ENCODE data around the gene SCYL1.

DNA sequence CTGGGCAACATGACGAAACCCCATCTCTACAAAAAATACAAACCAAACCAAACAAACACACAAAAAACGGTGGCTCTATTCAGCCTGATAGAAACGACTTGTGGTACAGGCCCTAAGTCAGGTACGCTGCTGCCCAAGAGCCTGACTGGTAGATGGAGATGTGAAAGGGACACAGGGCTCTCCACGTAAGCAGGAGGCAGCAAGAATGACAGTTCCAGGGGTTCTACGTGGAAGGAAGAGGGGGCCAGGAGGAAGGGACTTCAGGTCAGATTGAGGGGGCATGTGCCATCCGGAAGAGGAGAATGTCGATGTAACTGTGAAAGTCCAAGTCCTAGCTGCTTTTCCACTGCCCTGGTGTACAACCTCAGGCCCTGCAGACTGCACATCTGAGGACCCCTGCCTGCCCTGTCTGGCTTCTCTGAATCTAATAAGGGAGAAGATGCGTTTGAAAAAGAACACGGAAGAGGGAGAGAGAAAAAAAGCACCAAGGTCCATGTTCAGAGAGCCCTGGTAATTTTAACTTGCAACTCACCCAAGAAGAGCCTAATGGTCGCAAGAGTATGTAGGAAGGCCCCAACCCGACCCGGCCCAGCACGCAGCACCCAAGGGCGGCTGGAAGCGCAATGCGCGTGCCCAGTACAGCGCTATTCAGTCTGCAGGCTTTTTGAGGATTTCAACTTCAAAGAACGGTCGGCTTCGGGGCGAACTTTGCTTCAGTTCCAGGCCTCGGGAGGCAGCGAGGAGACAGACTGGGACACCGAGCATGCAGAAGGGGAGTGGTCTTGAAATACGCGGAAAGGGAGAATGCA is 44.5 kb downstream of the SCYL1 start:
- TF ChIP-seq POLR2A (IDR thresholded peaks at IDR 0.05; ENCODE audit: low read depth, low read length), result no peak
- TF ChIP-seq, protein P1, sequence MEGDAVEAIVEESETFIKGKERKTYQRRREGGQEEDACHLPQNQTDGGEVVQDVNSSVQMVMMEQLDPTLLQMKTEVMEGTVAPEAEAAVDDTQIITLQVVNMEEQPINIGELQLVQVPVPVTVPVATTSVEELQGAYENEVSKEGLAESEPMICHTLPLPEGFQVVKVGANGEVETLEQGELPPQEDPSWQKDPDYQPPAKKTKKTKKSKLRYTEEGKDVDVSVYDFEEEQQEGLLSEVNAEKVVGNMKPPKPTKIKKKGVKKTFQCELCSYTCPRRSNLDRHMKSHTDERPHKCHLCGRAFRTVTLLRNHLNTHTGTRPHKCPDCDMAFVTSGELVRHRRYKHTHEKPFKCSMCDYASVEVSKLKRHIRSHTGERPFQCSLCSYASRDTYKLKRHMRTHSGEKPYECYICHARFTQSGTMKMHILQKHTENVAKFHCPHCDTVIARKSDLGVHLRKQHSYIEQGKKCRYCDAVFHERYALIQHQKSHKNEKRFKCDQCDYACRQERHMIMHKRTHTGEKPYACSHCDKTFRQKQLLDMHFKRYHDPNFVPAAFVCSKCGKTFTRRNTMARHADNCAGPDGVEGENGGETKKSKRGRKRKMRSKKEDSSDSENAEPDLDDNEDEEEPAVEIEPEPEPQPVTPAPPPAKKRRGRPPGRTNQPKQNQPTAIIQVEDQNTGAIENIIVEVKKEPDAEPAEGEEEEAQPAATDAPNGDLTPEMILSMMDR (conservative IDR thresholded peaks at IDR 0.05; ENCODE audit: low read depth, low read length), result no peak
- no peak for TF ChIP-seq RFX5 (IDR thresholded peaks at IDR 0.05; ENCODE audit: low read depth, low read length)
- TF ChIP-seq, protein P2, sequence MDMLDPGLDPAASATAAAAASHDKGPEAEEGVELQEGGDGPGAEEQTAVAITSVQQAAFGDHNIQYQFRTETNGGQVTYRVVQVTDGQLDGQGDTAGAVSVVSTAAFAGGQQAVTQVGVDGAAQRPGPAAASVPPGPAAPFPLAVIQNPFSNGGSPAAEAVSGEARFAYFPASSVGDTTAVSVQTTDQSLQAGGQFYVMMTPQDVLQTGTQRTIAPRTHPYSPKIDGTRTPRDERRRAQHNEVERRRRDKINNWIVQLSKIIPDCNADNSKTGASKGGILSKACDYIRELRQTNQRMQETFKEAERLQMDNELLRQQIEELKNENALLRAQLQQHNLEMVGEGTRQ (IDR thresholded peaks at IDR 0.05; ENCODE audit: low read depth, low read length), result no peak
- no peak for TF ChIP-seq RCOR1 (IDR thresholded peaks at IDR 0.05; ENCODE audit: insufficient replicate concordance, low read length)
- TF ChIP-seq RAD21 (IDR thresholded peaks at IDR 0.05; ENCODE audit: low read length), result no peak
- TF ChIP-seq, protein P3, sequence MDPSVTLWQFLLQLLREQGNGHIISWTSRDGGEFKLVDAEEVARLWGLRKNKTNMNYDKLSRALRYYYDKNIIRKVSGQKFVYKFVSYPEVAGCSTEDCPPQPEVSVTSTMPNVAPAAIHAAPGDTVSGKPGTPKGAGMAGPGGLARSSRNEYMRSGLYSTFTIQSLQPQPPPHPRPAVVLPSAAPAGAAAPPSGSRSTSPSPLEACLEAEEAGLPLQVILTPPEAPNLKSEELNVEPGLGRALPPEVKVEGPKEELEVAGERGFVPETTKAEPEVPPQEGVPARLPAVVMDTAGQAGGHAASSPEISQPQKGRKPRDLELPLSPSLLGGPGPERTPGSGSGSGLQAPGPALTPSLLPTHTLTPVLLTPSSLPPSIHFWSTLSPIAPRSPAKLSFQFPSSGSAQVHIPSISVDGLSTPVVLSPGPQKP (IDR thresholded peaks at IDR 0.05; ENCODE audit: borderline replicate concordance, low read depth, low read length), result no peak

Data from IMR-90 (cell line).